Skin of body (tissue), 2 donors: ENCODE results near the gene RAB11FIP5. TPM values are rescaled to one million over a fixed set of nuclear protein-coding genes. Genes with fewer than 3 reads are reported as not detected.
A peak's percentile ranks its signal among the peaks of the same experiment; 100 is the strongest.
"Not testable (repeated sequence)": the region's sequence is repeated elsewhere in the genome, so short reads cannot be mapped to it uniquely, and the experiment has no call there.

Source experiments
- DNase-seq: peaks from one replicate; lab custom pipeline; 2025; lab: John Stamatoyannopoulos, UW
- total RNA-seq: library from RNA; depleted of rRNA; stranded (reverse); fragments of >200 nt; gene quantifications from one replicate; pipeline ENCODE4 v1.2.3, GENCODE V29; 2014

RAB11FIP5 gene, protein sequence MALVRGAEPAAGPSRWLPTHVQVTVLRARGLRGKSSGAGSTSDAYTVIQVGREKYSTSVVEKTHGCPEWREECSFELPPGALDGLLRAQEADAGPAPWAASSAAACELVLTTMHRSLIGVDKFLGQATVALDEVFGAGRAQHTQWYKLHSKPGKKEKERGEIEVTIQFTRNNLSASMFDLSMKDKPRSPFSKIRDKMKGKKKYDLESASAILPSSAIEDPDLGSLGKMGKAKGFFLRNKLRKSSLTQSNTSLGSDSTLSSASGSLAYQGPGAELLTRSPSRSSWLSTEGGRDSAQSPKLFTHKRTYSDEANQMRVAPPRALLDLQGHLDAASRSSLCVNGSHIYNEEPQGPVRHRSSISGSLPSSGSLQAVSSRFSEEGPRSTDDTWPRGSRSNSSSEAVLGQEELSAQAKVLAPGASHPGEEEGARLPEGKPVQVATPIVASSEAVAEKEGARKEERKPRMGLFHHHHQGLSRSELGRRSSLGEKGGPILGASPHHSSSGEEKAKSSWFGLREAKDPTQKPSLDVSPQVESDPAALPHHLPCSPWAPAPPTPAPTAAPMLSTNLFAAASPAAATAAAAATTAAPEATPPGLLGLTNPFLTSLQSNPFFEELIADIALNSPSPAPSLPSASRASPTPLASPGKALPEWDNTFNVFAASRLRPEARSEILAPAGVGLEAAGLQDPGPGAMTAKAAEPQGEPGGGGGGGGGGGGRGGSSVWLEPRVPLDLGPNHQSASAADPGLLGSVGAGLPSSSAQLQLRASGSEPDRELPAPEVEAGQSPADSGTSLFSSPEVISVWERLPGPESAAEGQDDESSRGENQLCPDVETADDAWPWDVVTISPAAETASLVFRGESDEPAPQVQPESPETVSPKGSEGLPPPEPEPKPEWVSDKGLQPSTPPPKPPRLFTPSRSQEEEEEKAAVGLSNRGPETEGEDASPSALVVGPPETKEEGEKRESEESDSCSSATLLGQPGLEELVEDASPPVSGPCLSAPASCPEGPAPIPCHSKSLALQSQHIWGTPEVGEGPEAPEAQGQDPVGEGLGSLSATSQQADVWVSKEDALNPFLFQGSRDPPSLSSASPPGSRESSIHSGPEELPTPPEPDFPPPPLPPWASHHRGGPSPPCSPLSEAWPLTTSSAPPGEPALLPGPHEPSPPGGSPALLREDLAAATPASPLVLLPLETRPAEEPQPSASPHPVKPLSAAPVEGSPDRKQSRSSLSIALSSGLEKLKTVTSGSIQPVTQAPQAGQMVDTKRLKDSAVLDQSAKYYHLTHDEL (N-terminal part only)
- 9.9 TPM for total RNA-seq

DNA sequence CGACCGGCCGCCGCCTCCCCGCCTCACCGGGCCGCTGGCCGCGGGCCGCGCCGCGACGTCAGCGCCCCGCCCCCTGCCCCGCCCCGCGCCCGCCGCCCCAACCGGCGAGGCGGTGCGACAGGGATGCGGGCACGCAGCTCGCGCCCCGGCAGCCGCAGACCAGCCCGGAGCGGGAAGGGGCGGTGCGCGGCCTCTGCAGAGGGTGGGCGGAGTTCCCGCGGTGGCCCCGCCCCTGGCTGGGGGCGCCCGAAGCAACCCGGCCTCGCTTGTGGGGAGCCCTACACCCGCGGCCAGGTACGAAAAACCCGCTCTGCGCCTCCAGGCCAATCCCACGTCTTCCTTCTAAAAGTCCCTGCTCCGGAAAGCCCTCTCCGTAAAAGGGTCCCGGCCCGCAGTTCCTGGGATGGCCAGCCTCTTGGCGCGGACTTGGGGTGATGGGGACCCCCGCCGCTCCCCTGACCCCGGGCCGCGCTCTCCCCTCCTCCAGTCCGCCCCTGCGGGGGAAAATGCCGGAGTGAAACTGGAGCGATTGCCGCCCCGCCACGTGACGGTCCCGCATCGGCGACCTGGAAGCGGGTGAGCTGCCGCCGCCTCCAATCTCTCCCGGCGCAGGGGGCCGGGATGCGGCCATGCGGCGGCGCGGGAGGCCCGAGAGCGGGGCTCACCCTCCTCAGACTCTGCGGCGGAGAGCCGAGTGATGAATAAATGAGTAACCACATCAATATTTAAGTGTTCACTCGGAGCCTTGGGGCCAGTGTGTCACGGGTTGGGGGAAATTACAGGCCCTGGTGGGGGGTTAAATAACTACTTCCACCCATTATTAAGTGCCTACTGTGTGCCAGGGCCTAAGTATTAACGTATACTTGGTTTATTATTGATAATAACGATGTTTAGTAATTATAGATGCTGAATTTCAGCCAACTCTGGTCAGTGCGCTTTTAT lies at the start of gene RAB11FIP5:
TSS of gene RAB11FIP5 (minus strand) at position 36 of the 942 bp plus-strand sequence. CDS start 171 bp downstream, outside the sequence.
- peak; percentile 34 for DNase-seq

DNA sequence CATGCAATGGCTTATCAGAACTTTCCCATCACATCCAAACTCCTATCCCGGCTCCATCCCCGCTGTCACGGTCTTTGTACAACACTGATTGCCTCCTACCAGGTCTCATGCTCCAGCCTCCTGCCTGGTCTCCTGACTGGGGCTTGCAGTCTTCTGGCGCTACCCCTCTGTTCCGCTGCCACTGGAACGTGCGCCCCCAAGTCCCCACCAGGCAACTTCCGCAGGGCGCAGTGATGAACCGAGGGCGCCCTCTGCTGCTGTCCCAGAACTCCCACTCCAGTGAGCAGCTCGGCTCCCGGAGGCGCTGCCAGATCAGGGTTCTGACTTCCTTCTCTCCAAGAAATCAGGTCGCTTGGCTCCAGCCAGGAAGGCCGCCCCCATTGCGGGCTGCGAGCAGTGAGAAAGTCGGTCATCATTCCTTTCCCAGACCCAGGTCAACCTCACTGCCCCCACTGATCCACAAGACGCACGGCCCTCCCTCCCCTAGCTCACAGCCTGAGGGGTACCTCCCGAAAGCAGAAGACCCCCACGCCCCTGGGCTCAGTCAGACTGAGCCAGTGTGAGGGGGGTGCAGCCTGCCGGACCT lies 43.9 kb upstream of the RAB11FIP5 start:
- DNase-seq: peak; percentile 31

DNA sequence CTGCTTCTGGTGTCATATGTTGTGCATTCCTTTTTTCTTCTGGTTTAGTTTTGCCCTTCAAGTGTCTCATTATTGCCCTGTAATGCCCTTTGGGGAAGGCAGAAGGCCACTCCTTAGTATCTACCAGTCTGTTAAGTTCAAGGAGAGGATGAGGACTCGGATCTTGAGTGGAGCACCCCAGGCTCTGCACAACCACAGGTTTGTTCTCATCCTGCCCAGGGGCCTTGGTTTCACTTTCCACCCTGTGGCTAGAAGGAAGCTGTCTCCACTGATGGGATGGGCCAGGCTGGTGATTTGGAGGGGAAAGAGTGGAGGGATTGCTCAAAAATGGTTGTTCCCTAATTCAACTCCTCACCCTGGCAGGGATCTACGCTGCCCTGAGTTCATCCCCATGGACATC lies 30.2 kb upstream of the RAB11FIP5 start:
- DNase-seq: no peak

DNA sequence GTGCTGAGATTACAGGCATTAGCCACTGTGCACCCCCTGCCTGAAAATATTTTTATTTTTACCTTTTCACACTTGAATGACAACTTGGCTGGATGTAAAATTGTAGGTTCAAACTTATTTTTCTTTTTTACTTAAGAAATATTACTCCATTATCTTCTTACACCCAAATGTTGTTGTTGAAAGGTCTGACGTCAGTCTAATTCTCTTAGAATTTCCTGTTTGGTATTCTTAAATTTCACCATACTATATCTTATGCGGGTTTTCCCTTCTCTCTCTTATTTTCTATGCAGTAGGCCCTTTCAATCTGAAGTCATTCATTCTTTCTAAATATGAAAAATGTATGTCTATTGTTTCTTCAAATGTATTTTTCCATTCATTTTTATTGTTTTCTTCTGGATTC lies 29.1 kb upstream of the RAB11FIP5 start:
- no peak for DNase-seq

DNA sequence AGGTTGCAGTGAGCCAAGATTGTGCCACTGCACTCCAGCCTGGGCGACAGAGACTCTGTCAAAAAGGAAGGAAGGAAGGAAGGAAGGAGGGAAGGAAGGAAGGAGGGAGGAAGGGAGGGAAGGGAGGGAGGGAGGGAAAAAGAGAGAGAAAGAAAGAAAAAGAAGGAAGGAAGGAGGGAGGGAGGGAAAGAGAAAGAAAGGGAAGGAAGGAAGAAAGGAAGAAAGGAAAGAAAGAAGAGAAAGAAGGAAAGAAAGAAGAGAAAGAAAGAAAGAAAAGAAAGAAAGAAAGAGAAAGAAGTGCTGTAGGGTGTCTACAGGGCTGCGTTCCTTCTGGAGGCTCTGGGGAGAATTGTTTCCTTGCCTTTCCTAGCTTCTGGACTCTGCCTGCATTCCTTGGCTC lies 22.5 kb upstream of the RAB11FIP5 start:
- no peak for DNase-seq

DNA sequence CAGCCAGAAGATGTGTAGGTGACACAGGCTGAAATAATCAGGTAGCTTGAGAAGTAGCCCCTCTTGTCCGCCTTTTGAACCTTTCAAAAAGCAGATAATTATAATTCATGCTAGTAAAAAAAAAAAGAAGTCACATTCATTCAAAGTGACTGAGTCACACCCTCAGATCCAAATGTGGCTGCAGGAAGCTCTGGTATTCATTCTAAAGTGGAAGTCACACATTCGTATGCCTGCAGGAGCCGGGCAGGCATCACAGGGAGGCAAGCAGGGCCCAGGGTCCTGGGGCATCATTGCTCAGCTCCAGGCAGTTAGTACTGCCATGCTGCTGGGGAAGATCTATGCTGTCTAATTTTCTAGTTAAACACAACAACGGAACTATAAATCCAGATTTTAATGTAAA lies 21.7 kb upstream of the RAB11FIP5 start:
- DNase-seq: no peak

DNA sequence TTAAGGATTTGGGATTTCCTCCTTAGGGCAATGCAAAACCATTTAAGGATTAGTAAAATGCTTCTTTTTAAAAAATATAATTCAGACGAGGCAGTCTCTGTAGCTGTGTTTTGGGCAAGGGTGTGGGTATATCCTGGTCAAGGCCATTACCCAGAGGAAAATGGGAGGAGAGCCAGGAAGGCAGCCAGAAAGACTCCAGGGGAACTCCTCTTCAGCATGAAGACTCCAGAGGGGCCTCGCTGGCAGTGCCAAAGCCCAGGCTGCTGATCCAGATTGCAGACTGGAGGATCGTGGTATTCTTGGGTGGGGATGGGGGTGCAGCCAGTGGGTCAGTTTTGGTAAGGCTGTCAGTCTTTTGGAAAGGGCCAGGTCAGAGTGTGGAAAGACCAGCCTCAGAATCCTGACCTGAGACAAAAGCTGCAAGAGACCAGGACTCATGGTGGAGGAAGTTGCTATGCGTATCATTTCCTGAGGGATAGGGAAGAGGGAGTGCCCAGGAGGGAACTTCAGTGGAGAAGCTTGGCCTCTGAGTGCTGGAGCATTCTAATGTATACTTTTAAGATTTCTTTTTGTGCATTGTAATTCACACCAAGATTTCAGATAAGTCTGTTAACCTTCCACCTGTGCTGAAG lies 20.9 kb upstream of the RAB11FIP5 start:
- DNase-seq: no peak

DNA sequence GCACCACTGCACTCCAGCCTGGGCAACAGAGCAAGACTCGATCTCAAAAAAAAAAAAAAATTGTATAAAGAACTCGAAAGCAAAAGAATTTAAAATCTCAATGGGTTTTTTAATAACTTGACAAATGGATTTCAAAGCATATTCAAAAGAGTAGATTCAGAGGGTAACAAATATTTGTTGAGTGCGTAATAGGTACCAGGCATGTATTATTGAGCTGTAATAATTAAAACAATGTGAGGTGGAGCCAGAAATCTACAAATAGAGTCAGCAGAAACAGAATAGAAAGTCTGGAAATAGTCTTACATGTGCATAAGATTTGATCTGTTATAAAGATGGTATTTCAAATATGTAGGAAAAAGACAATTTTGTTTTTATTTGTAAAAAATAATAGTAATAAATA lies 19.1 kb upstream of the RAB11FIP5 start:
- DNase-seq: no peak

DNA sequence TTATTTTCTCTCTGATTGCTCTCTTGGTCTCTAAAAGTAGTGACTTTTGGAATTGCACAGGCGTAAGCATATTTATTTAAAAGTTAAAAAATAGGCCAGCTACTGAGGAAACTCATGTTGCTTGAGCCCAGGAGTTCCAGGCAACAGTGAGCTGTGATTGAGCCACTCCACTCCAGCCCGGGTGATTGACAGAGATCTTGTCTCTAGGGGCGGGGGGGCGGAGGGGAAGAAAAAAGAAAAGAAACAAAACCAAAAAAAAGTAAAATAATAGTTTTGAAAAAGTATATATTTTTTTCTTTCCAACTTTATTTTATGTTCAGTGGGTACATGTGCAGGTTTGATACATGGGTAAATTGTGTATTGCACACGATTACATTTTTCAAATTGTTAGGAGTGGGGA lies 18.0 kb upstream of the RAB11FIP5 start:
- DNase-seq: no peak

DNA sequence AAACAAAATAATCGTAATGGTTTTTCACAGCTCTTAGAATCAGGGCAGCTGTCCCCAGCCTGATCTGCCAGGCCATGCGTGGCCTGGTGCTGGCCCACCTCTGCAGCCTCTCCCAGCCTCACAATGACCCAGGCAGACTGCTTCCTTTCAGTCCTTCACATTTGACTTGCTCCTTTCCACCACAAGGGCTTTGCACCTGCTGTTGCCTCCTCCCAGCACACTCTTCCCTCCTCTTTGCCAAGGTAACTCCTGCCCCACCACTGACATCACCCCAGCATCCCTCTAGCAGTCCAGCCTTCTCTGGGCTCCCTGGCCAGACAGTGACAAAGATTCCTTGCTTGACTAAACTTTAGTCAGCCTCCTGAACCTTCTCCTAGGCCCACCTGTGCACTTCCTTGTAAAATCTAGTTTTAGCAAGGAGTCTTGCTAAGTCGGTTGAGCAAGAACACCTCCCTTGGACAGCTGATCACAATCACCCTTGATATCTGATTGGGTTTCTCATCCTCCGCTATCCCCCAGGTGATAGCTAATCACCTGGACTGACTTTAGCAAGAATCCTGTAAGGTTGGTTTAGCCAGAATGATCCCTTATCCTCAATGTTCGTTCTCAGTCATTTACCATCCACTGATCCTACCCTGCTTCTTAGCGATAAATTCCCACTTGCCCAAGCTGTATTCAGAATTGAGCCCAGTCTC lies 16.2 kb upstream of the RAB11FIP5 start:
- no peak for DNase-seq

DNA sequence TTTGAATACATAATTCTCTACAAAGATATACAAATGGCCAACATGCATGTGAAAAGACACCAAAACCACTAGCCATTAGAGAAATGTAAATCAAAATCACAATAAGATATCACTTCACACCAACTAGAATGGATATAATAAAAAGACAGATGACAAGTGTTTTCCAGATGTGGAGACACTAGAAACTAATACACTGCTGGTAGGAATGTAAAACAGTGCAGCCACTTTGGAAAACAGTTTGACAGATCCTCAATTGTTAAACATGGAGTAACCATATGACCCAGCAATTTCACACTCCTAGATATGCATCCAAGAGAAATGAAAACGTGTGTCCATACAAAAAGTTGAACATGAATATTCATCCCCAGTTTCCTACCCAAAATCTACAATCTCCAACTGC lies 9.8 kb upstream of the RAB11FIP5 start:
- DNase-seq: peak; percentile 63

DNA sequence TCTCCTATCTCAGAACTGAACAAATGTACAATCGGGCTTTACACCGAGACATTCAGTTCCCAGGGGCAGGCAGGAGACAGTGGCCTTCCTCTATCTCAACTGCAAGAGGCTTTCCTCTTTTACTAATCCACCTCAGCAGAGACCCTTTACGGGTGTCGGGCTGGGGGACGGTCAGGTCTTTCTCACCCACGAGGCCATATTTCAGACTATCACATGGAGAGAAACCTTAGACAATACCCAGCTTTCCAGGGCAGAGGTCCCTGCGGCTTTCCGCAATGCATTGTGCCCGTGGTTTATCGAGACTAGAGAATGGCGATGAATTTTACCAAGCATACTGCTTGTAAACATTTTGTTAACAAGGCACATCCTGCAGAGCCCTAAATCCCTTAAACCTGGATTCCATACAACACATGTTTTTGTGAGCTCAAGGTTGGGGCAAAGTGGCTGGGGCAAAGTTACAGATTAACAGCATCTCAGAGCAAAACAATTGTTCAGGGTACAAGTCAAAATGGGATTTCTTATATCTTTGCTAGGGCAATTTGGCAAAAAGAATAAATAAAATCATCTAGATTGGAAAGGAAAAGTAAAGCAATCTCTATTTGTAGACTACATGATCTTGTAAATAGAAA lies 7.0 kb upstream of the RAB11FIP5 start:
- not testable (repeated sequence) for DNase-seq

DNA sequence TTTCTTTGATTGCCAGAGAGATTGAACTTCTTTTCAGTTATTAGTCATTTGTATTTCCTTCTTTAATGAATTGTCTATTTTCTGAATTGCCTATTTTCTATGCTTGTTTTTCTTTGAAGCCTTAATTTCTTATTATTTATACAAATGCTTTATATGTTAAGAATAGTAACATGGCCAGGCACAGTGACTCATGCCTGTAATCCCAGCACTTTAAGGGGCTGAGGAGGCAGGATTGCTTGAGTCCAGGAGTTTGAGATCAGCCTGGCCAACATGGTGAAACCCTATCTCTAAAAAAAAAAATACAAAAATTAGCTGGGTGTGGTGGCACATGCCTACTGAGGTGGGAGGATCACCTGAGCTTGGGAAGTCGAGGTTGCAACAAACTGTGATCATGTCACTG lies 4.7 kb upstream of the RAB11FIP5 start:
- no peak for DNase-seq

DNA sequence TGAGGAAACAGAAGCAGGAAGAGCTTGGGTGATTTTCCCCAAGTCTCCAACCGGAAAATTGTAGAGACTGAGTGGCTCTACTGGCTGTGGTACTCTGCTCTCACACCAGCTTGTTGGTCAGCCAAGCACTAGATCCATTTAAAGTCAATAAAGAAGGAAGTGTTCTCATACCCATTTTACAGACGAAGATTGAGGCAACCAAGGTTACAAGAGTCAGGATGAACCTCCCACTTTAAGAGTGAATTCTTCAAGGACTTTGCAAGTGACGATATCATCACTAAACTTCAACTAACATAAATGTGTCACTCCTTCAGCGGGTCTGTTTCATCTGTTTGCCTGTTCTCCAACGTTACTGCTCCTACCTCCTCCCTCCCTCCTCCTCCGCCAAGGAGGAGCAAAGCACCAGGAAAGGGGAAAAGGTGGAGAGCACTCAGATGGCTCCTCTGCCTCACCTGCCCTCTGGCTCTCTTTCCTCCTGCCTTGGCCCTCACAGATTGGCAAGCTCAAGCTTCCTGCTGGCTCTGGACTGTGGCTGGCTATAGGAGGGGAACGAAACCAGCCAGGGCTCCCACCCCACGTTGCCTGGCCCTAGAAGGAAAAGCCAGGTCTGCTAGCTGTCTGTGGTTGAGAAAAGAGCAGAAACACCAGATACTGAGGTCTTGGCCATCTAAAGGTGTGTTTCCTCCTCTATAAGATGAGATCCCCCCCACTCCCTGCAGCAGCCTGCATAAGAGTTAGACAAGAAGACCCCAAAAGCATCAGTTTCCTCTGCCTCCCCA lies 3.6 kb upstream of the RAB11FIP5 start:
- DNase-seq: no peak

DNA sequence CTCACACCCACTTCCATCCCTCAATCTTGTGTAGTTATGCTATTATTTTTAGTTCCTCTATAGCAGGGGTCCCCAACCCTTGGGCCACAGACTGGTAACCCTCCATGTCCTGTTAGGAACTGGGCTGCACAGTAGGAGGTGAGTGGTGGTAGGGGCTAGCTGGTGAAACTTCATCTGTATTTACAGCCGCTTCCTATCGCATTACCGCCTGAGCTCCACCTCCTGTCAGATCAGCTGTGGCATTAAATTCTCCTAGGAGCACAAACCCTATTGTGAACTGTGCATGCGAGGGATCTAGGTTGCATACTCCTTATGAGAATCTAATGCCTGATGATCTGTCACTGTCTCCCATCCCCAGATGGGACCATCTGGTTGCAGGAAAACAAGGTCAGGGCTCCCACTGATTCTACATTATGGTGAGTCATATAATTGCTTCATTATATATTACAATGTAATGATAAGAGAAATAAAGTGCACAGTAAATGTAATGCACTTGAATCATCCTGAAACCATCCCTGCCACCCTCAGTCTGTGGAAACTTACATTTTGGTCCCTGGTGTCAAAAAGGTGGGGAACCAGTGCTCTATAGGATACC lies 1.6 kb upstream of the RAB11FIP5 start:
- DNase-seq: no peak

DNA sequence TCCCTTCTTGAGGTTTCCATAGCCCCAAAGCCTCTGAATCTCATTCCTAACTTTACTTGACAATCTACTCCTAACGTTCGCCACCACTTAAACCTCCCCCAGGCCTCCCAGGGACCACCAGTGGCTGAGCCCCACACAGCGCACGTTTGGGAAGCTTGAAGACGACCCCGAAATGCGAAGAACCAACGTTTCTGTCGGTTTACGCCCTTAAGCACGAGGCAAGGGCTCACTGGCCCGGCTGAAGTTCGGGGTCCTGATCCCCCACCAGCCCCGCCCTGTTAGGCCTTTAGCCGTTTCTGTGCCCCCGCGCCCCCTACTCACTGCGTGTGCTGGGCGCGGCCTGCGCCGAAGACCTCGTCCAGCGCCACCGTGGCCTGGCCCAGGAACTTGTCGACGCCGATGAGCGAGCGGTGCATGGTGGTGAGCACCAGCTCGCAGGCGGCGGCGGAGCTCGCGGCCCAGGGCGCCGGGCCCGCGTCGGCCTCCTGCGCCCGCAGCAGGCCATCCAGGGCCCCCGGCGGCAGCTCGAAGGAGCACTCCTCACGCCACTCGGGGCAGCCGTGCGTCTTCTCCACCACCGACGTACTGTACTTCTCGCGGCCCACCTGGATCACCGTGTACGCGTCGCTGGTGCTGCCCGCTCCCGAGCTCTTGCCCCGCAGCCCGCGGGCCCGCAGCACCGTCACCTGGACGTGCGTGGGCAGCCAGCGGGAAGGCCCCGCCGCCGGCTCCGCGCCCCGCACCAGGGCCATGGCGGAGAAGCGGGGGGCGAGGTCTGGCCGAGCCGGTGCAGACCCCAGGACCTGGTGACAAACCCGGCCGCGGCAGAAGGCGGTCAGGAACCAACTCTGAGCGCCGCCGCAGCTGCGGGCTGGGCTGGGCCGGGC lies 479 bp downstream of the RAB11FIP5 start:
- DNase-seq: no peak
